T follicular helper cell (primary cell): ENCODE measurements around the gene NXN.
"Not testable (repeated sequence)": the region's sequence is repeated elsewhere in the genome, so short reads cannot be mapped to it uniquely, and the experiment has no call there.

Experiments
- DNase-seq: peaks from one replicate; pipeline ENCODE4 v3.0.0-alpha.2; 2020; ENCODE audit warnings: low read depth

Gene NXN

GRCh38 chr17:862582-862981 is 117.0 kb downstream of the NXN start:
- DNase-seq: no peak

- no peak for DNase-seq
Observed at GRCh38 chr17:861364-861763, 118.2 kb downstream of the NXN start.

GRCh38 chr17:860805-861204 is 118.8 kb downstream of the NXN start:
- DNase-seq: no peak

- DNase-seq: no peak
Observed at GRCh38 chr17:859824-860195, 119.8 kb downstream of the NXN start.

GRCh38 chr17:859061-859823 is 120.3 kb downstream of the NXN start:
- DNase-seq: no peak

- no peak for DNase-seq
Observed at GRCh38 chr17:856149-856548, 123.4 kb downstream of the NXN start.

GRCh38 chr17:855569-855968 is 124.0 kb downstream of the NXN start:
- no peak for DNase-seq

- DNase-seq: not testable (repeated sequence)
Observed at GRCh38 chr17:852850-853249, 126.7 kb downstream of the NXN start.

GRCh38 chr17:852349-852748 is 127.2 kb downstream of the NXN start:
- DNase-seq: no peak

GRCh38 chr17:851924-852323 is 127.7 kb downstream of the NXN start:
- no peak for DNase-seq

GRCh38 chr17:850851-851763 is 128.5 kb downstream of the NXN start:
- DNase-seq: no peak

GRCh38 chr17:850086-850850 is 129.3 kb downstream of the NXN start:
- no peak for DNase-seq

- DNase-seq: no peak
Observed at GRCh38 chr17:848402-848801, 131.2 kb downstream of the NXN start.

GRCh38 chr17:846901-847843 is 132.4 kb downstream of the NXN start:
- DNase-seq: no peak

- DNase-seq: no peak
Observed at GRCh38 chr17:841313-841712, 138.3 kb downstream of the NXN start.

GRCh38 chr17:838486-838885 is 141.1 kb downstream of the NXN start:
- no peak for DNase-seq

- no peak for DNase-seq
Observed at GRCh38 chr17:836151-836550, 143.4 kb downstream of the NXN start.

- DNase-seq: not testable (repeated sequence)
Observed at GRCh38 chr17:835721-836120, 143.9 kb downstream of the NXN start.

GRCh38 chr17:835263-835662 is 144.3 kb downstream of the NXN start:
- DNase-seq: no peak

GRCh38 chr17:834136-834535 is 145.4 kb downstream of the NXN start:
- DNase-seq: no peak

GRCh38 chr17:830950-831349 is 148.6 kb downstream of the NXN start:
- DNase-seq: no peak
